ENCODE measurements around the gene ZBTB8OS.
"Not testable (repeated sequence)": the region's sequence is repeated elsewhere in the genome, so short reads cannot be mapped to it uniquely, and the experiment has no call there.

The ZBTB8OS gene

GRCh38 chr1:32650248-32650751 lies at the start of gene ZBTB8OS:
Gene ZBTB8OS (minus strand): TSS chr1:32650550. CDS start chr1:32650529, 21 bp downstream.
- DNase-seq (ENCODE audit: low read depth), result peak; percentile 77

GRCh38 chr1:32696996-32697395 lies 46.6 kb upstream of the ZBTB8OS start:
- DNase-seq (ENCODE audit: low read depth), result not testable (repeated sequence)

GRCh38 chr1:32696041-32696440 lies 45.7 kb upstream of the ZBTB8OS start:
- DNase-seq (ENCODE audit: low read depth), result no peak

GRCh38 chr1:32695098-32695904 lies 45.0 kb upstream of the ZBTB8OS start:
- no peak for DNase-seq (ENCODE audit: low read depth)

GRCh38 chr1:32693455-32694174 lies 43.3 kb upstream of the ZBTB8OS start:
- DNase-seq (ENCODE audit: low read depth), result no peak

- DNase-seq (ENCODE audit: low read depth), result no peak
Observed at GRCh38 chr1:32686387-32686786, 36.0 kb upstream of the ZBTB8OS start.

- DNase-seq (ENCODE audit: low read depth), result no peak
Observed at GRCh38 chr1:32685498-32685897, 35.1 kb upstream of the ZBTB8OS start.

- no peak for DNase-seq (ENCODE audit: low read depth)
Observed at GRCh38 chr1:32684167-32684811, 33.9 kb upstream of the ZBTB8OS start.

GRCh38 chr1:32683397-32683796 lies 33.0 kb upstream of the ZBTB8OS start:
- DNase-seq (ENCODE audit: low read depth), result no peak

- DNase-seq (ENCODE audit: low read depth), result no peak
Observed at GRCh38 chr1:32681999-32682398, 31.6 kb upstream of the ZBTB8OS start.

GRCh38 chr1:32681509-32681908 lies 31.2 kb upstream of the ZBTB8OS start:
- DNase-seq (ENCODE audit: low read depth), result no peak

- DNase-seq (ENCODE audit: low read depth), result no peak
Observed at GRCh38 chr1:32680642-32681041, 30.3 kb upstream of the ZBTB8OS start.

GRCh38 chr1:32679993-32680392 lies 29.6 kb upstream of the ZBTB8OS start:
- DNase-seq (ENCODE audit: low read depth), result not testable (repeated sequence)

GRCh38 chr1:32676945-32677344 lies 26.6 kb upstream of the ZBTB8OS start:
- no peak for DNase-seq (ENCODE audit: low read depth)

- not testable (repeated sequence) for DNase-seq (ENCODE audit: low read depth)
Observed at GRCh38 chr1:32668716-32669115, 18.4 kb upstream of the ZBTB8OS start.

- DNase-seq (ENCODE audit: low read depth), result no peak
Observed at GRCh38 chr1:32666901-32667566, 16.7 kb upstream of the ZBTB8OS start.

GRCh38 chr1:32665915-32666314 lies 15.6 kb upstream of the ZBTB8OS start:
- no peak for DNase-seq (ENCODE audit: low read depth)

- DNase-seq (ENCODE audit: low read depth), result no peak
Observed at GRCh38 chr1:32659581-32659980, 9.2 kb upstream of the ZBTB8OS start.

- no peak for DNase-seq (ENCODE audit: low read depth)
Observed at GRCh38 chr1:32652244-32652962, 2.1 kb upstream of the ZBTB8OS start.

GRCh38 chr1:32651461-32652073 lies 1.2 kb upstream of the ZBTB8OS start:
- no peak for DNase-seq (ENCODE audit: low read depth)
